Ishikawa (cell line): Measurements from ENCODE around the gene UNCX.

ENCODE experiments used
- CEBPB ChIP-seq: IDR thresholded peaks from 2 replicates; pipeline ENCODE4 v1.6.1; 2012
- CREB1 ChIP-seq: IDR thresholded peaks from 2 replicates; pipeline ENCODE4 v1.6.1; 2012; ENCODE audit warnings: low read depth
- EP300 ChIP-seq: IDR thresholded peaks from 2 replicates; pipeline ENCODE4 v1.6.1; 2012; ENCODE audit warnings: borderline replicate concordance
- FOXM1 ChIP-seq: IDR thresholded peaks from 2 replicates; pipeline ENCODE4 v1.6.1; 2012; ENCODE audit warnings: low read depth, borderline replicate concordance
- RAD21 ChIP-seq: IDR thresholded peaks from 2 replicates; pipeline ENCODE4 v1.6.1; 2012; ENCODE audit warnings: low read depth
- REST ChIP-seq: IDR thresholded peaks from 2 replicates; pipeline ENCODE4 v1.6.1; 2012; ENCODE audit warnings: low read depth, mild to moderate bottlenecking
- TAF1 ChIP-seq: IDR thresholded peaks from 2 replicates; pipeline ENCODE4 v1.6.1; 2012; ENCODE audit warnings: low read depth, mild to moderate bottlenecking
- TCF12 ChIP-seq: IDR thresholded peaks from 2 replicates; pipeline ENCODE4 v1.6.1; 2012; ENCODE audit warnings: low read depth
- TEAD4 ChIP-seq: IDR thresholded peaks from 2 replicates; pipeline ENCODE4 v1.6.1; 2012
- USF1 ChIP-seq: IDR thresholded peaks from 2 replicates; pipeline ENCODE4 v1.6.1; 2012
- TF ChIP-seq, protein P1 (sequence below): IDR thresholded peaks from 2 replicates; pipeline ENCODE4 v1.6.1; 2012

GRCh38 chr7:1236132-1236661 lies 3.5 kb downstream of the UNCX start:
- TF ChIP-seq EP300, result no peak
- TF ChIP-seq CREB1, result no peak
- TF ChIP-seq TCF12, result no peak
- no peak for TF ChIP-seq USF1
- no peak for TF ChIP-seq TAF1
- no peak for TF ChIP-seq FOXM1
- no peak for TF ChIP-seq TEAD4
- TF ChIP-seq RAD21, result no peak
- TF ChIP-seq, protein P1, sequence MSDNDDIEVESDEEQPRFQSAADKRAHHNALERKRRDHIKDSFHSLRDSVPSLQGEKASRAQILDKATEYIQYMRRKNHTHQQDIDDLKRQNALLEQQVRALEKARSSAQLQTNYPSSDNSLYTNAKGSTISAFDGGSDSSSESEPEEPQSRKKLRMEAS, result no peak
- TF ChIP-seq CEBPB, result no peak
- TF ChIP-seq REST, result no peak
